Measurements from ENCODE around the gene JCAD. TPM values are rescaled to one million over a fixed set of nuclear protein-coding genes. Genes with fewer than 3 reads are reported as not detected.

The JCAD gene
- total RNA-seq, 2 donors from 2014 or later = 0.23 TPM; not detected in 1

GRCh38 chr10:30088178-30088577 is 28.8 kb upstream of the JCAD start:
- peaks cover 2% of the 10 kb centered on the region for H3K4me1 Mint-ChIP-seq
- H3K36me3 Mint-ChIP-seq (ENCODE audit: low read depth) = peaks cover 2% of the 10 kb centered on the region
- peaks cover 29% of the 10 kb centered on the region for H3K27me3 Mint-ChIP-seq
- no peak for DNase-seq
- H3K27ac Mint-ChIP-seq = no peak overlapping the region
- no peaks in the 10 kb centered on the region for H3K9me3 ChIP-seq (ENCODE audit: control insufficient read depth, low read length, poor library complexity, severe bottlenecking)
- no peak overlapping the region for H3K4me3 Mint-ChIP-seq
- ATAC-seq = no peak

- Mint-ChIP-seq H3K36me3 (ENCODE audit: low read depth) (peaks cover 2% of the 10 kb centered on the region), H3K4me1 (peaks cover 2% of the 10 kb centered on the region), H3K27ac (no peak overlapping the region), H3K4me3 (no peak overlapping the region), H3K27me3 (peaks cover 42% of the 10 kb centered on the region)
- no peaks in the 10 kb centered on the region for H3K9me3 ChIP-seq (ENCODE audit: control insufficient read depth, low read length, poor library complexity, severe bottlenecking)
- DNase-seq (no peak), ATAC-seq (no peak)
Observed at GRCh38 chr10:30083934-30084333, 24.5 kb upstream of the JCAD start.

GRCh38 chr10:30081182-30081581 is 21.8 kb upstream of the JCAD start:
- H3K9me3 ChIP-seq (ENCODE audit: control insufficient read depth, low read length, poor library complexity, severe bottlenecking) = no peaks in the 10 kb centered on the region
- peaks cover 2% of the 10 kb centered on the region for H3K36me3 Mint-ChIP-seq (ENCODE audit: low read depth)
- H3K4me3 Mint-ChIP-seq = no peak overlapping the region
- DNase-seq (no peak), ATAC-seq (no peak)
- H3K4me1 Mint-ChIP-seq = peaks cover 2% of the 10 kb centered on the region
- no peak overlapping the region for H3K27ac Mint-ChIP-seq
- peaks cover 66% of the 10 kb centered on the region for H3K27me3 Mint-ChIP-seq

- H3K9me3 ChIP-seq (ENCODE audit: control insufficient read depth, low read length, poor library complexity, severe bottlenecking) = no peaks in the 10 kb centered on the region
Observed at GRCh38 chr10:30080161-30080560, 20.8 kb upstream of the JCAD start.

GRCh38 chr10:30079408-30079807 is 20.0 kb upstream of the JCAD start:
- Mint-ChIP-seq H3K27me3 (peaks cover 68% of the 10 kb centered on the region), H3K36me3 (ENCODE audit: low read depth) (peaks cover 2% of the 10 kb centered on the region), H3K4me1 (peaks cover 2% of the 10 kb centered on the region), H3K27ac (no peak overlapping the region), H3K4me3 (no peak overlapping the region)
- DNase-seq = no peak
- H3K9me3 ChIP-seq (ENCODE audit: control insufficient read depth, low read length, poor library complexity, severe bottlenecking) = no peaks in the 10 kb centered on the region
- ATAC-seq = no peak

More at GRCh38 chr10:30080161-30080560, 20.8 kb upstream of the JCAD start:
- Mint-ChIP-seq H3K4me3 (no peak overlapping the region), H3K4me1 (peaks cover 2% of the 10 kb centered on the region), H3K36me3 (ENCODE audit: low read depth) (peaks cover 2% of the 10 kb centered on the region), H3K27ac (no peak overlapping the region), H3K27me3 (peaks cover 70% of the 10 kb centered on the region)
- DNase-seq = no peak
- ATAC-seq = no peak

GRCh38 chr10:30075481-30075880 is 16.1 kb upstream of the JCAD start:
- DNase-seq = no peak
- H3K4me3 Mint-ChIP-seq = no peak overlapping the region

GRCh38 chr10:30074933-30075332 is 15.5 kb upstream of the JCAD start:
- ATAC-seq (no peak), DNase-seq (no peak)
- no peak overlapping the region for H3K4me3 Mint-ChIP-seq
- no peak overlapping the region for H3K27ac Mint-ChIP-seq
- H3K4me1 Mint-ChIP-seq = no peaks in the 10 kb centered on the region
- H3K36me3 Mint-ChIP-seq (ENCODE audit: low read depth) = no peaks in the 10 kb centered on the region
- peaks cover 50% of the 10 kb centered on the region for H3K27me3 Mint-ChIP-seq
- no peaks in the 10 kb centered on the region for H3K9me3 ChIP-seq (ENCODE audit: control insufficient read depth, low read length, poor library complexity, severe bottlenecking)

More at GRCh38 chr10:30075481-30075880, 16.1 kb upstream of the JCAD start:
- no peak for ATAC-seq
- peaks cover 55% of the 10 kb centered on the region for H3K27me3 Mint-ChIP-seq
- no peaks in the 10 kb centered on the region for H3K4me1 Mint-ChIP-seq
- no peaks in the 10 kb centered on the region for H3K9me3 ChIP-seq (ENCODE audit: control insufficient read depth, low read length, poor library complexity, severe bottlenecking)
- H3K27ac Mint-ChIP-seq = no peak overlapping the region
- no peaks in the 10 kb centered on the region for H3K36me3 Mint-ChIP-seq (ENCODE audit: low read depth)

- H3K9me3 ChIP-seq (ENCODE audit: control insufficient read depth, low read length, poor library complexity, severe bottlenecking) = no peaks in the 10 kb centered on the region
- DNase-seq (no peak), ATAC-seq (no peak)
- H3K4me3 Mint-ChIP-seq = no peak overlapping the region
- no peak overlapping the region for H3K27ac Mint-ChIP-seq
- H3K4me1 Mint-ChIP-seq = no peaks in the 10 kb centered on the region
- no peaks in the 10 kb centered on the region for H3K36me3 Mint-ChIP-seq (ENCODE audit: low read depth)
- peaks cover 48% of the 10 kb centered on the region for H3K27me3 Mint-ChIP-seq
Observed at GRCh38 chr10:30074090-30074489, 14.7 kb upstream of the JCAD start.

GRCh38 chr10:30073767-30074060 is 14.3 kb upstream of the JCAD start:
- H3K4me1 Mint-ChIP-seq = no peaks in the 10 kb centered on the region
- no peak for DNase-seq
- no peak for ATAC-seq
- H3K36me3 Mint-ChIP-seq (ENCODE audit: low read depth) = no peaks in the 10 kb centered on the region
- H3K9me3 ChIP-seq (ENCODE audit: control insufficient read depth, low read length, poor library complexity, severe bottlenecking) = no peaks in the 10 kb centered on the region
- H3K4me3 Mint-ChIP-seq = no peak overlapping the region
- H3K27ac Mint-ChIP-seq = no peak overlapping the region
- peaks cover 48% of the 10 kb centered on the region for H3K27me3 Mint-ChIP-seq

GRCh38 chr10:30073045-30073766 is 13.8 kb upstream of the JCAD start:
- no peak for ATAC-seq
- DNase-seq = no peak
- Mint-ChIP-seq H3K4me1 (no peaks in the 10 kb centered on the region), H3K4me3 (no peak overlapping the region), H3K36me3 (ENCODE audit: low read depth) (no peaks in the 10 kb centered on the region), H3K27ac (no peak overlapping the region), H3K27me3 (peaks cover 46% of the 10 kb centered on the region)
- H3K9me3 ChIP-seq (ENCODE audit: control insufficient read depth, low read length, poor library complexity, severe bottlenecking) = no peaks in the 10 kb centered on the region

GRCh38 chr10:30072068-30072467 is 12.7 kb upstream of the JCAD start:
- Mint-ChIP-seq H3K27ac (no peak overlapping the region), H3K4me1 (no peaks in the 10 kb centered on the region), H3K36me3 (ENCODE audit: low read depth) (no peaks in the 10 kb centered on the region), H3K4me3 (no peak overlapping the region), H3K27me3 (peaks cover 35% of the 10 kb centered on the region)
- ATAC-seq (no peak), DNase-seq (no peak)
- H3K9me3 ChIP-seq (ENCODE audit: control insufficient read depth, low read length, poor library complexity, severe bottlenecking) = no peaks in the 10 kb centered on the region

GRCh38 chr10:30070001-30070685 is 10.8 kb upstream of the JCAD start:
- H3K9me3 ChIP-seq (ENCODE audit: control insufficient read depth, low read length, poor library complexity, severe bottlenecking) = no peaks in the 10 kb centered on the region
- ATAC-seq = no peak
- DNase-seq = no peak
- H3K4me3 Mint-ChIP-seq = no peak overlapping the region
- no peak overlapping the region for H3K27ac Mint-ChIP-seq
- peaks cover 26% of the 10 kb centered on the region for H3K27me3 Mint-ChIP-seq
- no peaks in the 10 kb centered on the region for H3K4me1 Mint-ChIP-seq
- no peaks in the 10 kb centered on the region for H3K36me3 Mint-ChIP-seq (ENCODE audit: low read depth)

- H3K9me3 ChIP-seq (ENCODE audit: control insufficient read depth, low read length, poor library complexity, severe bottlenecking) = no peaks in the 10 kb centered on the region
- DNase-seq (no peak), ATAC-seq (no peak)
- Mint-ChIP-seq H3K4me1 (no peaks in the 10 kb centered on the region), H3K36me3 (ENCODE audit: low read depth) (no peaks in the 10 kb centered on the region), H3K27me3 (peaks cover 17% of the 10 kb centered on the region), H3K4me3 (no peak overlapping the region), H3K27ac (no peak overlapping the region)
Observed at GRCh38 chr10:30068492-30069223, 9.3 kb upstream of the JCAD start.

Measured in T-helper 17 cell (primary cell).